NCI-H345 treated with DMSO at 0.1 percent for 48 hours (cell line): ENCODE data around the gene MTAP.

Experiments used
- DNase-seq: peaks from one replicate; lab custom pipeline; 2025; ENCODE audit not compliant: unreplicated experiment; lab: John Stamatoyannopoulos, UW

Gene MTAP

DNA sequence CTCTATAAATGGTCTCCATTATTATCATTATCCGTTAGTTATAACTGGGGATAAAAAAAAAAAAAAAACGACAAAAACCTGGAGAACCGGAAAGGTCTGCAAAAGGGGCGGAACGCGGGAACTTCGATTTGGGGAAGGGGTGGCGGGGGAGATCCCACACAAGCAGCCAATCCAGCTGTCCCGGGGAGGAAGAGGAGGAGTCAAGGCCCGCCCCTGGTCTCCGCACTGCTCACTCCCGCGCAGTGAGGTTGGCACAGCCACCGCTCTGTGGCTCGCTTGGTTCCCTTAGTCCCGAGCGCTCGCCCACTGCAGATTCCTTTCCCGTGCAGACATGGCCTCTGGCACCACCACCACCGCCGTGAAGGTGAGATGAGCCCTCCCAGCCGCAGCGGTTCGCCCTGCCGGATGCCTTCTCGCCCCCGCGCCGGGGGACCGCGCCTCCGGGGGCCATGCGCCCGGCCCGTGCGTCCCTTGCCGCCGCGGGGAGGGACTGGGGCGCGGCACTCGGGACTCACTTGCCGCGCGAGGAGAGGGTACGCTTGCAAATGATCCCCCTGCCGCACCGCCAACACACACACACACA, at the start of gene MTAP:
MTAP (plus strand) TSS at position 219 of the 583 bp plus-strand sequence; CDS start at position 332, 113 bp downstream.
- DNase-seq = peak; percentile 85

DNA sequence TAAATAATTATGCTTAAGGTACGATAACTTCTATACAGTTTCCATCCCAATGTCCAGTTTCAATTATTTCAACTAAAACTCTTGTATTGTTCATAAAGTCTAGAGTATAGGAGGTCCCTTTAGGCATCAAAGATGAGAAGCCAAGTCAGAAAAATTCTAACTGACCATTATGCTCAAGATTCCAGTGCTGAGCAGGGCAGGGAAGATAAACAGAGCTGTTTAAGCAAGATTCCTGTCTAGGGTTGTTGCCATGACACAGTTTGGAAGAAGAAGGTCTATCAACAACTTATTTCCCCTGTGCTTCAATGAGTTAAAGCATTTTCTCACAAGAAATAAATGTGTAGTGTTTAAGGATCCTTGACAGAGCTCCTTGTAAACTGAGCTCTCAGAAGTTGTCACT, 48.9 kb upstream of the MTAP start:
- no peak for DNase-seq

- no peak for DNase-seq
These were observed 47.7 kb upstream of the MTAP start for GRCh38 chr9:21754741-21755140.

- DNase-seq = no peak
These were observed 43.9 kb upstream of the MTAP start for GRCh38 chr9:21758540-21758939.

GRCh38 chr9:21761309-21761901, 41.0 kb upstream of the MTAP start:
- no peak for DNase-seq

DNA sequence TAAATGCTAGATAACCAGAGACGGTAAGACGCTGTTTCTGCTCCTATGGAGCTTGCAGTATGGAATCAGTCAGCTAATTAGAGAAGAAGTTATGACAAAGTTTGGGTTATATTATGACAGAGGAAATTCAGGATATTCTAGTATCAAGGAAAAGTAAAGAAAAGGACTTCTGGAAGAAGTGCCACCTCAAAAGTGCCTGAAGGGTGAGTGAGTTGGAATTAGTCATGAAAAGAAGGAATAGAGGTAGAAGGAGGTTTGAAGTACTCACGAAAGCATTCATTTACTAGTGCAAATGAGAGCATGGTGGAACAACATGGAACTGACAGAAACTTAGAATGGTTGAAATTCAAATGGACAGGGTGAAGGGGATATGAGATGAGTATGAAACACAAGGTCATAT, 40.4 kb upstream of the MTAP start:
- no peak for DNase-seq

- no peak for DNase-seq
These were observed 37.6 kb upstream of the MTAP start for GRCh38 chr9:21764846-21765245.

- DNase-seq = no peak
These were observed 36.3 kb upstream of the MTAP start for GRCh38 chr9:21766096-21766495.

- no peak for DNase-seq
These were observed 31.4 kb upstream of the MTAP start for GRCh38 chr9:21770871-21771560.

- no peak for DNase-seq
These were observed 24.7 kb upstream of the MTAP start for GRCh38 chr9:21777701-21778100.

DNA sequence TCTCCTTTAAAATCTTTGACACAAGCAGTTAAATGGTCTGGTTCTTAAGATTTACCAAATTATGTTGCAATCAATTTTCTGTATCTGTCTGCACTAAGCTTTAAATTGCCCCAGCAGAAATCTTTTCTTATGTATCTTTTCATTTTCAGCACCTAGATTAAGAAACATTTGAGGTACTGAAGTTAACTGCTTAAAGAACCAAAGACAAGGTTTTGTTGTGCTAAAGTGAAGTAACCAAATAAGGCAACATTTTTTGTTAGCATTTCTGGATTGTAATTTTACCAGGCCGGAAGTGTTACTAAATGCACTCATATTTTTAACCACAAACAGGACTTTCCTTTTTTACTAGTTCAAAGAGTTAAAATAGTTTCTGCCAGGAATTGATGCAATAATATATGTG, 24.1 kb upstream of the MTAP start:
- DNase-seq = no peak

- DNase-seq = no peak
These were observed 23.0 kb upstream of the MTAP start for GRCh38 chr9:21779397-21779796.

DNA sequence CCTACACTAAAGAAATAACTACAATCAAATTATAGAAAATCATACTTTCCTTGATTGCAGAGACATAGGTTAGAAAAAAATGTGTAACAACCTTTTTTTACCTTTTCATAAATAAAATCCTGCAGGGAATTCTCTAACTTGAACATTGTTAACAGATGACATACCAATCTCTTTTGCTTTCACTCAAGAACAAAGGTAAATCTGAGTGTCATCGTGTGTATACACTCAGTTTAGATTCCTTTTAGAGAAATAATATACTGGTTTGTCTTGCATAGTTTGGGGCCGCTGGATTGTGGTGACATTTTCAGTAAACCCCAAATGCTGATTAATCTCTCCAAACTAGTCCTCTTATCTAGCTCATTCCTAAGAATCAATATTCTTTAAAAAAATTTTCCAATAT, 20.8 kb upstream of the MTAP start:
- DNase-seq = no peak

DNA sequence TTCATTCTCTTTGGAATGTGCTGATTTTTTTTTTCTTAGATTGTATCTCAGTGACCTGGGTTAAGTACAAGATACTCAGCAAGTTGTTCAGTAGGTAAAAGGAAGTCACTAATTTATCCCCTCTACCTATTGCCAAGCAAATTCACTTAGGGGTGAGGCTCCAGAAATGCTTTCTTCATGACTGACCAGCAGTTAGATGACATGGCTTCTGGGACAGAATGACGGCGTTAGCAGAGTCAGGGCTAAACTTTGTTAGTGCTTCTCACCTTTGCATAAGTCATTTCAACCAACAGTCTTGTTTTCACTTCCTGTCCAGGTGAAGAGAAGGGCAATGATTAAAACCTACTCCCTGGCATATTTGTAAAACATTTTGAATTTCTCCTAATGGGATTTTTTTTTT, 20.2 kb upstream of the MTAP start:
- no peak for DNase-seq

GRCh38 chr9:21788752-21789151, 13.7 kb upstream of the MTAP start:
- DNase-seq = no peak

- DNase-seq = peak; percentile 57
These were observed 12.8 kb upstream of the MTAP start for GRCh38 chr9:21789541-21790037.

GRCh38 chr9:21795483-21795882, 7.0 kb upstream of the MTAP start:
- no peak for DNase-seq

DNA sequence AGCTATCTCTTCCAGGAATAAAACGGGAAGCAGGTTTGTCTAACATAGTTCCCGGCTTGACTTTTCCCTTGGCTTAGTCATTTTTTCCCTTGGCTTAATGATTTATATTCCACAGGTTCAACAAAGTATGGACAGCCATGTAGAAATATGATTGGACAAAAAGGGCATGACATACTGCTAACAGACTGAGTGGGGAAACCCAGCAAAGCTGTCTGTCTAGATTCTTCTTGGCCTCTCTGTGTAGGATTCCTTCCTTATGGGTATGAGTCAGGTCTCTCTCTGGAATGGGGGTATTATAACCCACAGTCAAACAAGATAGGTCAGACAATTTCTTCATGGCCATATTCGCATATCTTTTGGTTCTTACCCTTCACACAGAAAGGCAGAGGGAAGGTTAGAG, 5.7 kb upstream of the MTAP start:
- no peak for DNase-seq

DNA sequence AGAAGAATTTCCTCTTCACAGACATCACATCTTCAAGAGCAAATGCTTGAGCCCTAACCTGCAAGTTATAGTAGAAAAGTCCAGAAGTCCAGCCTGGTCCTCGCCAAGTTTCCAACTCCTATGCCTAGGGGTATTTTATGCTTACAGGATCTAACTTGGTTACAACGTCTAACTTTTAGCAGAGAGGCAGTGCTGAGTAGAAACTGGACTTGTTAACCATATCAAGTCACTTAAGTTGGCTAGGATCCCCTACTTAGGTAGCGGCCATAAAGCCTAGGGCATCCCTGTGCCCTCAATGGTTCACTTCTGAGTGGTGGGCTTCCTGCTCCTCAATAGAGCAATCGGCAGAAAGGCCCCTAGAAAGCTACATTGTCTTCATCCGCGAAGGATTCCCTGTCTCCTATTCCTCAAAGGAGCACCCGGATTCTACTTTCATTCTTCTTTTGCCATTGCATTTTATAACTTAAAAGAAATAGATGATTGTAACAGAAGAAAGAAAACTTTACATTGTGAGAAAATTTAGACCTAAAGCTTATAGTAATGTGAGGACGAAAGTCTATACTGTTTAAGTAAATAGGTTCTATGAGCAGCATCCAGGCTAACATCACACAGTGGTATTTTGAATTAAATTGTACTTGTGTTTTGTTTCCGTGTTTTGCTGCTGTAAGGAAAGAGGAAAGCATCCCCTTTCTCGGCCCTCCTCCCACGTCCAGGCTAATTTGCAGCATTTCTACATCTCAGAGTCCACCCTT, 1.3 kb upstream of the MTAP start:
- DNase-seq = no peak

- DNase-seq = no peak
These were observed 586 bp upstream of the MTAP start for GRCh38 chr9:21801683-21802417.

DNA sequence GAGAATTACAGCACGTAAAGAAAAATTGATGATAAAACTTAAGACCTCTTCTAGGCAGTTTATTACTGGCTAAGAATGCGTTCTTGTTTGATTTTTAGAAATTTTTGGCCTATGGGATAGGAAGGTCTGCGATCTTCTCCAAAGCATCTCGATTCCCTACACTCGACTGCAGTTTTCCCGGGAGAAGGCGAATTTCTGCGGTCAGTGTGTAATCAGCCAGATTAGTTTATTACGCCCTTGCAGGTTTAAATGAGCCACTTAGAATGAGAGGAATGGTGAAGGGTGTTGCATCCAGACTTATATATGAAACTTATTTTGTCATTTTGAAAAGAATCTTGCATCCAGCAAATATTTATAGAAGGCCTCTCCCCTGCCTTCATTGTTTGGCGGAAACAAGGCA, 1.2 kb downstream of the MTAP start:
- no peak for DNase-seq
